GM18507 (cell line): ENCODE measurements around the gene NPHS2.
A peak's percentile ranks its signal among the peaks of the same experiment; 100 is the strongest.
"Not testable (repeated sequence)": the region's sequence is repeated elsewhere in the genome, so short reads cannot be mapped to it uniquely, and the experiment has no call there.

ENCODE experiments used
- DNase-seq: peaks from one replicate; pipeline ENCODE4 v3.0.0; 2011; ENCODE audit warnings: low read depth; ENCODE audit not compliant: insufficient read length; ENCODE audit errors: extremely low spot score
- FAIRE-seq: peaks from 2 replicates; lab custom pipeline; 2011; peaks lifted over from hg19 to GRCh38; lab: Jason Lieb, UNC

NPHS2 gene

DNA sequence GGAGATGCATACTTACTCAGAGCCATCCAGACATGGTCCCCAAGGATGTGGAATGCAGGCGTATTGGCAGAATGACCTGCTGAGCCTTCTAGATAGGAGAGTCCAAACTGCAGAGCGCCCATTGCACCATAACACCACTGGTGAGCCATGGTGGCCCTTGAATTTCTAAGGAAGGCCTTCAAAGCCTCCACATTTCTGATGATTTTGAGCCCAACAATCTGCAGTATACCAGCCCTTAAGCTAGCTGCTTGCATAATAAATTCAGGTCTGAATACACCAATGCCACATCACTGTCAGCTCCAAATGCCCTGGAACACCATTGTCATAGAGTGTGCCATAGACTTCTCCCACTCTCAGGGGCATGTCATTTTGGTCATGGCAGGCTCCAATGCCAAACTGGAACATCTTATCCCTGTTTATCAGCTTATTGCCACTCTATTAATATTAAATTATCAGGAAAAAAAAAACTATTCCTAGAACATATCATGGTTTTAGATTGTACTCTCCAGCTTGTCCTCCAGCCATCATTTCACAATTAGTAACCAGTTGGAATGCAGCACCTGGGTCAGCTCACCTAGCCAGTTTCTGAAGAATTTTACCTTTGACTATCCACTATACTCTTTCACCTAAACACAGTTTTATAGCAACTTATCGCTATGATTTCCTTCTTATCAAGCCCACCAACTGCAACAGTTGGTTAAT, 26.9 kb downstream of the NPHS2 start:
- FAIRE-seq, result no peak
- no peak for DNase-seq

DNA sequence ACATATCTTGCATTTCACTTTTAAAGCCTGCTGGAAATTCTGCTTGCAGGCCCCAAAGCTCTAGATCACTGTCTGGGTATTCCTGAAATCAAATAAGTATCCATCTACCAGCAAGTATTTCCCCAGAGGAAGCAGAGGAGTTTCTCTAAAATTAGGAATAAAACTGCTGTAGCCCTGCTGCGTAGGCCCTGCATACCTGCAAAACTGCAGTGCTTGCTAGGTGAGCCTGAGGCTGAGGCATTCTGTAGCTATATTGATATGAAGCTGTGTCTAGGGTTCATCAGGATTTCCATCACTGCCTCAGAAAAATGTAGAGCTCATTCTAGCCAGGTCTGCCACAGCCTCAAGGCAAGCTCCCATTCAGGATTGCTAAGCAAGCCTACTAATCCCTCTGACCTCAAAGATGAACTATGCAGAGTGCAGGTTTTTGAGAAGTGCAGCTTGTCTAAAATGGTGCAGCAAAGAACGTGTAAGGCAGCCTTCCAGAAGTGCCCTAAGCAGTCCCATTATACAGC, 28.7 kb downstream of the NPHS2 start:
- no peak for DNase-seq
- FAIRE-seq, result no peak

DNA sequence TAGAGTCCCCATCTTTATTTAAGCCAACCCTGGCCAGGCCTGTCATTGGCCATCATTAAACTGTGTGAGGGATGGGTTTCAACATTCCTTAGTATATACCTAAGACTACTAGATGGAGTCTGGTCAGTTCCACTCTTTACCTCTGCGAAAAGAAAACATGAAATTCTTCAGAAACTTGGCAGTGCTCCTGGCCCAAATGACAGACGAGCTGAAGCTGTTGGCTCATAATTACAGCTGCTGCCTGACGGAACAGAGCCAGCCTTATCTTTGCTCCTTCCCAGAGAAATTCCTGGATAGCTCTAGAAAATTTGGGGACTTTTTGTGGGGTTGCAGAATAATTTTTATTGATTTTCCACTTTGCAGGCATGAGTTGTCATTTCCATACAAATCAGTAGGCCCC, 30.4 kb downstream of the NPHS2 start:
- FAIRE-seq (no peak), DNase-seq (no peak)

DNA sequence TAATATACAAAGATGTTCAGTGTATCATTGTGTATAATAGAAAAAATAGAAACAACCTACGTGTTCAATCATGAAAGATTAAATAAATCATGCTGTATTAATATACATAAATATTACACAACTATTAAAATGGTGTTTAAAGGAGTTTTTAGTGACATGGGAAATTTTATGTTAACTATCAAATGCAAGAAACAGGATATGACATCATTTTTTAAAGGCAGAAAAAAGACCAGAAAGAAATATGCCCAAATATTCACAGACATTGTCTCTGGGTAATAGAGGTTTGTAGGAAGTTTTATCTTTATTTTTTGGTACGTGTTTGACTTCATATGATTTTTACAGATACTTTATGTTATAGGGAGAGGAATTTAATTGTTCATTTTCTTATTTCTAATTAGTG, 34.0 kb downstream of the NPHS2 start:
- FAIRE-seq (no peak), DNase-seq (no peak)

DNA sequence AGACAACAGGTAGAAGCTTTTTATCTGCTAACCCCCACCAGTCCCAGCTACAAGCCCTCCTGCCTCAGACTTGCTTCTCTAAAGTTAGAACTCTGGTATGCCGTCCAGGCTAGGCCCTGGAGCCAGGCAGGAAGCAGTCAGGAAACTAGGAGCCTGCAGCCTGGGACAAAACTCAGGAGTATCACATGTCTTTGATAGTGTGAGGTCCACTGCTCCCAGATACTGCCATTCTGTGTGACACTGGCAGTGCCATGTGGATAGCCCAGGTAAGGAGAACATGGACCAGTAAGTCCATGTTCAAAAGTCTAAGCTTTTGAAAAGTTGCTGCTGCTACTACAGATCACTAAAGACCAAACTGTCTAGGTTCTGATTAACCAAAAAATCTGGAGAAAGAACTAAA, 45.4 kb downstream of the NPHS2 start:
- FAIRE-seq (no peak), DNase-seq (no peak)

DNA sequence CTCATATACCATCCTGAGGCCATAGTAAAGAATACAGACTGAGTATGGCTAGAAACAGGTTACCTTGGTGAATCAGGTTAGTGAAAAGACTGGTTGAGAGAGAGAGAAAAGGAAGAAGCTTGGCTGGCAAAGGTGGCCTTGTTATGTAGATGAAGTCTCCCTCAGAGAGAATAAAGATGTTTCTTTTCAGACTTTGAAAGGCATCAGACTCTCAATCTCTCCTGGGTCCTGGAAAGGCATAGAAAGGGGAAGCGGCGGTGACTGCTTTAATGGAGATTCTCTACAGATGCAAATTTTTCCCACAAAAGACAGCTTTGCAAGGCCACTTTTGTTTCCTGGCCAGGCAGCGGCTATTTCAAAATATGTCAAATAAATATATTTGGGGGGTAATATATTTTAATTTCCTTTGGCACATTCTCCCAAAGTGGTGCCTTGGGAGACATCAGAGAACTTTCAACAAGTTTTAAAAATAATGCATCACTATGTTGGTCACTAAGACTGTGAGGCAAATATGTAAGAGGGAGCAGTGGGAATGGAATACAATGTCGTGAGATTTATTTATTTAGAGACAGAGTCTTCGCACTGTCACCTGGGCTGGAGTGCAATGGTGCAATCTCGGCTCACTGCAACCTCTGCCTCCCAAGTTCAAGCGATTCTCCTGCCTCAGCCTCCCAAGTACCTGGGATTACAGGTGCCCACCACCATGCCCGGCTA, 46.1 kb downstream of the NPHS2 start:
- DNase-seq (no peak), FAIRE-seq (no peak)

DNA sequence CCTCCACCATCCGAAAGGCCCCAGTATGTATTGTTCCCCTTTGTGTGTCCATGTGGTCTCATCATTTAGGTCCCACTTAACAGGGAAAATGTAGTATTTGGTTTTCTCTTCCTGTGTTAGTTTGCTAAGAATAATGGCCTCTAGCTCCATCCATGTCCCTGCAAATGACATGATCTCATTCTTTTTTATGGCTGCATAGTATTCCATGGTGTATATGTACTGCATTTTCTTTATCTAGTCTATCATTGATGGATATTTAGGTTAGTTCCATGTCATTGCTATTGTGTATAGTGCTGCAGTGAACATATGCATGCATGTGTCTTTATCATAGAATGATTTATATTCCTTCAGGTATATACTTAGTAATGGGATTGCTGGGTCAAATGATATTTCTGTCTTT, 57.2 kb downstream of the NPHS2 start:
- FAIRE-seq, result not testable (repeated sequence)

DNA sequence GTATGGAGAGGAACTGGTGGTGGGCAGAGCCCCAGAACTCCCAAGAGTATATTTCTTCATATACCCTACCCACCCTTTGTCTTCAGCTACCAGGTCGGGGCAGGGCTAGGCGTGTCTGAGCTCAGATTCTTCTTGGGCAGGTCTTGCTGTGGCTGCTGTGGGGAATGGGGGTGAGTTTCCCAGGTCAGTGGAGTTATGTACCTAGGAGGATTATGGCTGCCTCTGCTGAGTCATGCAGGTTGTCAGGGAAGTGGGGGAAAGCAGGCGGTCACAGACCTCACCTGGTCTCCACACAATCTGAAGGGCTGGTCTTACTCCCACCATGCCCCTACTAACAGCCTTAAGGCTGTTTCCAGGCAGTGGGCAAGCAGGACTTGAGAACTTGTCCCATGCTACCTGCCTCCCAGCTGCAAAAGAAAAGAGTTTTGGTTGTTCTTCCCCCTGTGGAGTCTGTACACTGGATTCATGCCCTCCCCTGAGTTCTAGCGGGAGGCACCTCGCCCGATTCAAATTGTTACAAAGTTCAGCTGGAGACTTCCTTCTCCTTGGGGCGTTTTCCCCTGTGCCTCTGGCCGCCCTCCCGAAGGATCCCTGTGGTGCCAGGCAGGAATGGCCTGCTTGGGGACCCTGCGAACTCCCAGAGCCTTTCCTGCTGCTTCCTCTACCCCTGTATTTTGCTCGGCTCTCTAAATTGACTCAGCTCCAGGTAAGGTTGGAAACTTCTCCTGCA, 58.6 kb downstream of the NPHS2 start:
- FAIRE-seq (no peak), DNase-seq (no peak)

More for the DNA sequence above, 57.2 kb downstream of the NPHS2 start:
- DNase-seq, result not testable (repeated sequence)

DNA sequence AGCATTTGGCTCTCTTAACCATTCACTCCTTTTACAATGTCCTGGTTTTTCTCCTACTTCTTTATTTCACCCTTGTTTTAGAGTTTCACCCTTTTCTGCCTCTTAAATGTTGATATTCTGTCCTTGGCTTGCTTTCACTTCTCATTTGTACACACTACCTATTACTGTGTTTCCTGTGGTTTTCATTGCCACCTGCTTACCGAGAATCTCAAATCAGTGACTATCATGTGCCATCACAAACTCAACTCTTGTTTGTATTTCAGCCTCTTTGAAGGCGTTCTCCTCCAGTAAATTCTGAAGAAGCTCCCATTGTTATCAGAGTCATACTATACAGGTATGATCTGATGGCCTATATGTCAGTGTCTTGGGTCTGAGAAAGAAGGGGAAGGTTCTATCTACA, 65.7 kb downstream of the NPHS2 start:
- FAIRE-seq (peak; percentile 63), DNase-seq (no peak)

DNA sequence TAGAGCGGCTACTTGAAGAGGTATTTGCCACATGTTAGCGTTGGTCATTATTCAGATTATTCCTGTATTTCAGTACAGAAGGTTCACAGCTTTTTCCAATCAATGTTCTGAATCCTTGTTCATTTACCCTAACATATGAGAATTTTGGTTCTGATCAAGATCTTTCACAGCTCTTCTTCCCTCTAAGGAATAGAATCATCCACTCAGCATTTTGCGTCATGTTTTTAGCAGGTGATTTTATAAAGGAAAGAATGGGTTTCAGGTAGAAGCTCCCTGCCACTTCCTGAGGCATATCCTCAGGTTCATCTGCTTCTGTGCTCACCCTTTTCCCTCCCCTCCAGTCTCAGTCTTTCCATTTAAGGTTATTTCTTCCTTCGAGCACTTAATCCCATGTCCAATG, 66.4 kb downstream of the NPHS2 start:
- no peak for DNase-seq
- no peak for FAIRE-seq

DNA sequence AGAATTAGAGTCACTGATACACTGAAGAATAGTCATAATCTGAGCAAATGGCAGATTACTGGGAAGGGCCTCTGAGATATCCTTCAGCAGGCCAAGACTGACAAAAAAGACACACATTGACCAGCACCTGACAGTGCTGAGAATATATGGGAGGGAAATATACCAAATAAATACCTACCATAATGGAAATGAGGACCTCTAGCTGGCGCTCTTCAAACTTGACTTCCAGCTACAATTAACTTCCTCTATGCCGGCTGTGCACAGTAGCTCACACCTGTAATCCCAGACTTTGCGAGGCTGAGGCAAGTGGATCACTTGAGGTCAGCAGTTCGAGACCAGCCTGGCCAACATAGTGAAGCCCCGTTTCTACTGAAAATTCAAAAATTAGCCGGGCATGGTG, 69.5 kb downstream of the NPHS2 start:
- no peak for DNase-seq
- FAIRE-seq, result no peak
